ENCODE data around the gene FMO4. TPM values are rescaled to one million over a fixed set of nuclear protein-coding genes. Genes with fewer than 3 reads are reported as not detected.

Gene FMO4
- total and polyA plus RNA-seq, 2 of the 13 experiments (the other 11 are each of a cell fraction or from before 2014, with no cell fraction given), result 0.07 to 0.29 TPM

DNA sequence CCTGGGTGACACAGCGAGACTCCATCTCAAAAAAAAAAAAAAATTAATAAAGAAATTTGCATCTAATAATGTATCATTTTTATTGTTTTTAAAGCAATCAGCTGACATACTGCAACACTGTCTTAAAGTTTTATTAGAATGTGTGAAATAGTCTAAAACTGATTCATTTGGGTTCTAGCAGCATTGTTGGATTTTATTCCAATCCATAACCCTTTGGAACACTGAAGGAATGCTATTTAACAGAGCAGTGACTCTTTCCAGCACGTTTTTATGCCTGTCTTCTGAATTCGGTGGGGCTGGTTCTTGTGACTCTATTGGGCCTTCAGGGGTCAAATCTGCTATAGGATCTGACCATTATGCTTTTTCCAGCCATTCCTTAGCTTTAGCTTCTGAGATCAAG is 18.2 kb upstream of the FMO4 start:
- ChIA-PET POLR2A (no interaction called here), CTCF (ENCODE audit: low intra/inter-chr PET ratio, low total read pairs) (interaction anchor here (0.7 kb wide), 1 partner anchor 10 kb away, joined by 3 read pairs; no protein-coding TSS in a partner anchor)
- intact Hi-C loops (cut with micrococcal nuclease; ENCODE audit: unreplicated experiment), result no loop called here
- WGBS (ENCODE audit: low lambda C conversion rate), result 1% methylated on average over 3 of the region's 3 CpGs
- Histone ChIP-seq H3K36me3 (replicated peaks in 1 of 2; ENCODE audit: control insufficient read depth in 1 of 2, insufficient read depth in 2 of 2, low read length in 2 of 2) (no peaks in the 10 kb centered on the region), H3K27ac (ENCODE audit: extremely low read length, insufficient read depth, low read length) (no peak overlapping the region), H3K4me1 (ENCODE audit: insufficient read depth, low read length) (no peaks in the 10 kb centered on the region), H3K9me3 (ENCODE audit: low read length) (peaks cover 15% of the 10 kb centered on the region; the same call in 1 of the 2 replicates), H3K27me3 (ENCODE audit: control insufficient read depth in 1 of 2, insufficient read depth in 2 of 2, low read length in 2 of 2) (no peaks in the 10 kb centered on the region), H2AFZ (ENCODE audit: low read length) (no peak overlapping the region), H3K4me3 (replicated peaks in 1 of 3; ENCODE audit: insufficient read depth in 1 of 3, low read depth in 2 of 3, low read length in 3 of 3) (no peak overlapping the region), H3K9ac (ENCODE audit: insufficient read depth, low read depth, low read length) (no peak overlapping the region), H4K20me1 (ENCODE audit: insufficient read depth, low read length) (no peaks in the 10 kb centered on the region), H3K4me2 (ENCODE audit: low read depth, low read length) (no peak overlapping the region), H3K79me2 (ENCODE audit: insufficient read depth, low read length) (no peaks in the 10 kb centered on the region)
- in situ Hi-C loops (cut with HindIII; ENCODE audit: extremely low pct_ligation_motif_present, low pct_unique_long_range_greater_than_20kb), result no loop called here
- no peak for FAIRE-seq
- DNase-seq (ENCODE audit: low spot score), result no peak
- no TSS peak for BruUV-seq (replicated peaks)
- no peak for TF ChIP-seq SALL2 (CRISPR knock-in tag; IDR thresholded peaks at IDR 0.05)
- no peak for TF ChIP-seq JDP2 (CRISPR knock-in tag; IDR thresholded peaks at IDR 0.05; ENCODE audit: borderline replicate concordance)
- no peak for TF ChIP-seq SMAD1 (CRISPR knock-in tag; IDR thresholded peaks at IDR 0.05; ENCODE audit: borderline replicate concordance, low read depth)
- TF ChIP-seq ZNF3 (CRISPR knock-in tag; IDR thresholded peaks at IDR 0.05), result no peak
- no peak for TF ChIP-seq CBFB (CRISPR knock-in tag; IDR thresholded peaks at IDR 0.05)
- TF ChIP-seq, protein P1, sequence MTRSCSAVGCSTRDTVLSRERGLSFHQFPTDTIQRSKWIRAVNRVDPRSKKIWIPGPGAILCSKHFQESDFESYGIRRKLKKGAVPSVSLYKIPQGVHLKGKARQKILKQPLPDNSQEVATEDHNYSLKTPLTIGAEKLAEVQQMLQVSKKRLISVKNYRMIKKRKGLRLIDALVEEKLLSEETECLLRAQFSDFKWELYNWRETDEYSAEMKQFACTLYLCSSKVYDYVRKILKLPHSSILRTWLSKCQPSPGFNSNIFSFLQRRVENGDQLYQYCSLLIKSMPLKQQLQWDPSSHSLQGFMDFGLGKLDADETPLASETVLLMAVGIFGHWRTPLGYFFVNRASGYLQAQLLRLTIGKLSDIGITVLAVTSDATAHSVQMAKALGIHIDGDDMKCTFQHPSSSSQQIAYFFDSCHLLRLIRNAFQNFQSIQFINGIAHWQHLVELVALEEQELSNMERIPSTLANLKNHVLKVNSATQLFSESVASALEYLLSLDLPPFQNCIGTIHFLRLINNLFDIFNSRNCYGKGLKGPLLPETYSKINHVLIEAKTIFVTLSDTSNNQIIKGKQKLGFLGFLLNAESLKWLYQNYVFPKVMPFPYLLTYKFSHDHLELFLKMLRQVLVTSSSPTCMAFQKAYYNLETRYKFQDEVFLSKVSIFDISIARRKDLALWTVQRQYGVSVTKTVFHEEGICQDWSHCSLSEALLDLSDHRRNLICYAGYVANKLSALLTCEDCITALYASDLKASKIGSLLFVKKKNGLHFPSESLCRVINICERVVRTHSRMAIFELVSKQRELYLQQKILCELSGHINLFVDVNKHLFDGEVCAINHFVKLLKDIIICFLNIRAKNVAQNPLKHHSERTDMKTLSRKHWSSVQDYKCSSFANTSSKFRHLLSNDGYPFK (CRISPR knock-in tag; IDR thresholded peaks at IDR 0.05; ENCODE audit: borderline replicate concordance), result no peak
- no peak for ATAC-seq

DNA sequence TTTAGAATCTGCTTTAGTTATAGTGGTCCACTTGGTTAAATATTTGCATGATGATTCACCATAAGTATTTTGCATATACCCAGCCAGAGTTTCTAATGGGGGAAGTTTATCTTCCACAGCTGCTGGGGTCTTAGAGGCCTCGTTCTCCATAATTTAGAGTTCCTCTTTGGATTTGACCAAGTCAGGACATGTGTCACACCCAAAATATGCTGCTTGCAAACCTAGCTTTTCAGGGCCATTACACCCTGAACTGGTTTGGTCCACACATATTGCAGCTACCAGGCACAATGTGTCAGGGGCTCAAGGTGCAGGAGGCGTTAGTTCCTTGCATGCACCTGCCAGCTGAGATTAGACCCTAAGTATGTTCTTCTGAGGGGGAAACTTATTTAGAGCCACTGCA is 17.1 kb upstream of the FMO4 start:
- H2AFZ ChIP-seq (ENCODE audit: low read length), result no peak overlapping the region
- H3K4me2 ChIP-seq (ENCODE audit: low read depth, low read length), result no peak overlapping the region
- H3K27me3 ChIP-seq (ENCODE audit: control insufficient read depth in 1 of 2, insufficient read depth in 2 of 2, low read length in 2 of 2), result no peaks in the 10 kb centered on the region
- ChIA-PET CTCF (ENCODE audit: low intra/inter-chr PET ratio, low total read pairs) (no interaction called here), POLR2A (no interaction called here)
- peaks cover 24% of the 10 kb centered on the region for H3K9me3 ChIP-seq (ENCODE audit: low read length)
- H4K20me1 ChIP-seq (ENCODE audit: insufficient read depth, low read length), result no peaks in the 10 kb centered on the region
- intact Hi-C loops (cut with micrococcal nuclease; ENCODE audit: unreplicated experiment) (no loop called here), in situ Hi-C loops (cut with HindIII; ENCODE audit: extremely low pct_ligation_motif_present, low pct_unique_long_range_greater_than_20kb) (no loop called here)
- 0% methylated on average over 1 of the region's 2 CpGs for WGBS (ENCODE audit: low lambda C conversion rate)
- FAIRE-seq, result no peak
- H3K36me3 ChIP-seq (replicated peaks in 1 of 2; ENCODE audit: control insufficient read depth in 1 of 2, insufficient read depth in 2 of 2, low read length in 2 of 2), result no peaks in the 10 kb centered on the region
- no TSS peak for BruUV-seq (replicated peaks)
- H3K9ac ChIP-seq (ENCODE audit: insufficient read depth, low read depth, low read length), result no peak overlapping the region
- no peaks in the 10 kb centered on the region for H3K79me2 ChIP-seq (ENCODE audit: insufficient read depth, low read length)
- TF ChIP-seq ZNF207 (IDR thresholded peaks at IDR 0.05; ENCODE audit: borderline replicate concordance) (no peak), MEIS1 (CRISPR knock-in tag; IDR thresholded peaks at IDR 0.05; ENCODE audit: borderline replicate concordance) (no peak), NR2C2 (CRISPR knock-in tag; IDR thresholded peaks at IDR 0.05; ENCODE audit: borderline replicate concordance) (no peak), HDAC6 (IDR thresholded peaks at IDR 0.05; ENCODE audit: low read depth, low read length) (no peak), RBFOX2 (IDR thresholded peaks at IDR 0.05; ENCODE audit: low read depth, low read length) (no peak), ZNF577 (CRISPR knock-in tag; IDR thresholded peaks at IDR 0.05; ENCODE audit: borderline replicate concordance, low read depth) (no peak), FOXJ3 (CRISPR knock-in tag; IDR thresholded peaks at IDR 0.05; ENCODE audit: borderline replicate concordance) (no peak)
- TF ChIP-seq, protein P2, sequence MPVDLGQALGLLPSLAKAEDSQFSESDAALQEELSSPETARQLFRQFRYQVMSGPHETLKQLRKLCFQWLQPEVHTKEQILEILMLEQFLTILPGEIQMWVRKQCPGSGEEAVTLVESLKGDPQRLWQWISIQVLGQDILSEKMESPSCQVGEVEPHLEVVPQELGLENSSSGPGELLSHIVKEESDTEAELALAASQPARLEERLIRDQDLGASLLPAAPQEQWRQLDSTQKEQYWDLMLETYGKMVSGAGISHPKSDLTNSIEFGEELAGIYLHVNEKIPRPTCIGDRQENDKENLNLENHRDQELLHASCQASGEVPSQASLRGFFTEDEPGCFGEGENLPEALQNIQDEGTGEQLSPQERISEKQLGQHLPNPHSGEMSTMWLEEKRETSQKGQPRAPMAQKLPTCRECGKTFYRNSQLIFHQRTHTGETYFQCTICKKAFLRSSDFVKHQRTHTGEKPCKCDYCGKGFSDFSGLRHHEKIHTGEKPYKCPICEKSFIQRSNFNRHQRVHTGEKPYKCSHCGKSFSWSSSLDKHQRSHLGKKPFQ (CRISPR knock-in tag; IDR thresholded peaks at IDR 0.05; ENCODE audit: insufficient replicate concordance), result no peak
- no peak overlapping the region for H3K4me3 ChIP-seq (replicated peaks in 1 of 3; ENCODE audit: insufficient read depth in 1 of 3, low read depth in 2 of 3, low read length in 3 of 3)
- DNase-seq (ENCODE audit: low spot score), result no peak
- no peaks in the 10 kb centered on the region for H3K4me1 ChIP-seq (ENCODE audit: insufficient read depth, low read length)
- no peak for ATAC-seq
- no peak overlapping the region for H3K27ac ChIP-seq (ENCODE audit: extremely low read length, insufficient read depth, low read length)

Measured in HepG2 (cell line).